CD14-positive monocyte (primary cell): ENCODE data around the gene RHOBTB1. TPM values are rescaled to one million over a fixed set of nuclear protein-coding genes. Genes with fewer than 3 reads are reported as not detected.

Source experiments
- DNase-seq, 3 donors: peaks; one replicate each; pipeline ENCODE4 v3.0.0-alpha.2; 2011 to 2022
- H2AFZ ChIP-seq: 2 replicates; pipeline ENCODE4 v1.6.0; 2012; ENCODE audit warnings: mild to moderate bottlenecking, low read depth, low read length, inconsistent platforms; ENCODE audit not compliant: insufficient read depth, poor library complexity, severe bottlenecking
- H3K27ac ChIP-seq, 2 donors: 1 replicate in 1 of 2; 2 replicates in 1 of 2; pipeline ENCODE4 v1.5.1; 2012 to 2013; ENCODE audit warnings: low read length in 2 of 2, control low read depth in 1 of 2, inconsistent platforms in 1 of 2, low read depth in 1 of 2, mild to moderate bottlenecking in 1 of 2
- H3K27me3 ChIP-seq, 2 donors: one replicate each; pipeline versions ENCODE4 v1.6.0 to v1.6.1; 2011 to 2013; ENCODE audit warnings: low read length in 2 of 2; ENCODE audit not compliant: control insufficient read depth in 2 of 2, insufficient read depth in 2 of 2
- H3K36me3 ChIP-seq, 2 donors: replicated peaks in 1 of 2; 1 replicate in 1 of 2; 2 replicates in 1 of 2; pipeline versions ENCODE4 v1.5.1 to v1.6.1; 2012 to 2013; ENCODE audit warnings: low read length in 2 of 2, control low read depth in 1 of 2, inconsistent platforms in 1 of 2, mild to moderate bottlenecking in 1 of 2; ENCODE audit not compliant: insufficient read depth in 2 of 2, control insufficient read depth in 1 of 2
- H3K4me1 ChIP-seq, 2 donors: 1 replicate in 1 of 2; 2 replicates in 1 of 2; pipeline versions ENCODE4 v1.5.1 to v1.6.1; 2012 to 2013; ENCODE audit warnings: low read length in 2 of 2, control low read depth in 1 of 2, inconsistent platforms in 1 of 2, mild to moderate bottlenecking in 1 of 2, moderate library complexity in 1 of 2; ENCODE audit not compliant: insufficient read depth in 2 of 2, control insufficient read depth in 1 of 2
- H3K4me2 ChIP-seq: replicated peaks from 2 replicates; pipeline ENCODE3; 2012; ENCODE audit warnings: low read length, moderate library complexity, mild to moderate bottlenecking; ENCODE audit not compliant: poor library complexity, severe bottlenecking; ENCODE audit errors: extremely low read depth
- H3K4me3 ChIP-seq, 3 experiments: fragments of 200-600 bp in 1 of 3; sonication (generic) in 1 of 3; replicated peaks in 1 of 3; 1 replicate in 2 of 3; 2 replicates in 1 of 3; pipeline ENCODE4 v1.5.1; 2011 to 2013; ENCODE audit warnings: low read length in 3 of 3, mild to moderate bottlenecking in 3 of 3, control low read depth in 2 of 3, low read depth in 2 of 3, inconsistent platforms in 1 of 3, moderate library complexity in 1 of 3
- H3K79me2 ChIP-seq: 2 replicates; pipeline ENCODE4 v1.6.0; 2012; ENCODE audit warnings: mild to moderate bottlenecking, control low read depth, inconsistent platforms, low read length, moderate library complexity; ENCODE audit not compliant: insufficient read depth
- H3K9ac ChIP-seq: 2 replicates; pipeline ENCODE4 v1.6.0; 2017; ENCODE audit warnings: low read length, mild to moderate bottlenecking; ENCODE audit not compliant: insufficient read depth, poor library complexity, severe bottlenecking
- H3K9me3 ChIP-seq, 2 donors: replicated peaks in 1 of 2; 1 replicate in 1 of 2; 2 replicates in 1 of 2; pipeline versions ENCODE4 v1.5.1 to v1.6.1; 2012 to 2013; ENCODE audit warnings: low read length in 2 of 2, control low read depth in 1 of 2; ENCODE audit not compliant: control insufficient read depth in 1 of 2, insufficient read depth in 1 of 2
- H4K20me1 ChIP-seq: 2 replicates; pipeline ENCODE4 v1.6.0; 2012; ENCODE audit warnings: mild to moderate bottlenecking, low read length, control low read depth, moderate library complexity; ENCODE audit not compliant: insufficient read depth
- H3K27ac Mint-ChIP-seq, 7 donors: one replicate each; pipeline ENCODE4 v1.8.0; 2020; ENCODE audit warnings: mild to moderate bottlenecking in 7 of 7, mixed read lengths in 7 of 7, moderate library complexity in 6 of 7, inconsistent platforms in 2 of 7
- H3K27me3 Mint-ChIP-seq, 3 donors: one replicate each; pipeline ENCODE4 v1.8.0; 2021 to 2022; ENCODE audit warnings: low read depth in 3 of 3, mild to moderate bottlenecking in 3 of 3, mixed read lengths in 3 of 3, moderate library complexity in 3 of 3, inconsistent platforms in 1 of 3
- H3K36me3 Mint-ChIP-seq, 2 donors: one replicate each; pipeline ENCODE4 v1.8.0; 2020; ENCODE audit warnings: mixed read lengths in 2 of 2, inconsistent platforms in 1 of 2, mild to moderate bottlenecking in 1 of 2
- H3K4me1 Mint-ChIP-seq: one replicate; pipeline ENCODE4 v1.8.0; 2020; ENCODE audit warnings: mild to moderate bottlenecking, mixed read lengths
- H3K4me3 Mint-ChIP-seq, 2 donors: one replicate each; pipeline ENCODE4 v1.8.0; 2020; ENCODE audit warnings: mild to moderate bottlenecking in 2 of 2, mixed read lengths in 2 of 2, moderate library complexity in 1 of 2
- H3K9me3 Mint-ChIP-seq, 7 donors: one replicate each; pipeline ENCODE4 v1.8.0; 2020 to 2022; ENCODE audit warnings: mixed read lengths in 7 of 7, mild to moderate bottlenecking in 6 of 7, moderate library complexity in 6 of 7, inconsistent platforms in 2 of 7
- CTCF ChIP-seq: fragments of 200-600 bp; IDR thresholded peaks from one replicate; pipeline ENCODE4 v1.8.0; 2022; ENCODE audit warnings: antibody characterized with exemption, mild to moderate bottlenecking
- WGBS: methylation state at CpG from one replicate; pipeline ENCODE4 v1.1.5; 2013; ENCODE audit warnings: missing lambda C conversion rate; ENCODE audit not compliant: insufficient coverage; 5-methylcytosine and 5-hydroxymethylcytosine counted together
- intact Hi-C, 2 donors: fragments of 100-400 bp; cut with micrococcal nuclease; formaldehyde crosslinking; loops; one replicate each; pipeline versions ENCODE4 v1.15.0 to v1.15.1; 2023
- polyA plus RNA-seq, 3 donors: library from polyadenylated mRNA; depleted of rRNA in 1 of 3; unstranded in 2 of 3; stranded (reverse) in 1 of 3; fragments of 300-500 nt in 2 of 3; fragments of >200 nt in 1 of 3; fragmentation: Illumina TruSeq in 2 of 3; gene quantifications; 1 replicate in 2 of 3; 2 replicates in 1 of 3; pipeline ENCODE4 v1.2.3, GENCODE V29; 2012 to 2021

The RHOBTB1 gene
- polyA plus RNA-seq, 3 donors = 0.41 to 0.96 (median 0.62) TPM

GRCh38 chr10:60877777-60878120, 66.2 kb downstream of the RHOBTB1 start:
- Mint-ChIP-seq H3K4me3 (no peak overlapping the region), H3K4me1 (peaks cover 7% of the 10 kb centered on the region), H3K27ac (no peak overlapping the region), H3K9me3 (no peaks in the 10 kb centered on the region), H3K36me3 (no peaks in the 10 kb centered on the region), H3K27me3 (no peaks in the 10 kb centered on the region)
- no peaks in the 10 kb centered on the region for H3K9me3 ChIP-seq
- no peak overlapping the region for H3K4me2 ChIP-seq
- H3K27me3 ChIP-seq = no peaks in the 10 kb centered on the region
- H3K27ac ChIP-seq = no peak overlapping the region
- no peak overlapping the region for H3K9ac ChIP-seq
- H3K4me1 ChIP-seq = no peaks in the 10 kb centered on the region
- no peak for DNase-seq
- no peaks in the 10 kb centered on the region for H4K20me1 ChIP-seq
- 92% methylated on average over 2 of the region's 2 CpGs for WGBS
- no peak overlapping the region for H3K4me3 ChIP-seq
- no peaks in the 10 kb centered on the region for H3K36me3 ChIP-seq
- no peak overlapping the region for H2AFZ ChIP-seq
- TF ChIP-seq CTCF = no peak
- intact Hi-C loops = no loop called here
- no peaks in the 10 kb centered on the region for H3K79me2 ChIP-seq

DNA sequence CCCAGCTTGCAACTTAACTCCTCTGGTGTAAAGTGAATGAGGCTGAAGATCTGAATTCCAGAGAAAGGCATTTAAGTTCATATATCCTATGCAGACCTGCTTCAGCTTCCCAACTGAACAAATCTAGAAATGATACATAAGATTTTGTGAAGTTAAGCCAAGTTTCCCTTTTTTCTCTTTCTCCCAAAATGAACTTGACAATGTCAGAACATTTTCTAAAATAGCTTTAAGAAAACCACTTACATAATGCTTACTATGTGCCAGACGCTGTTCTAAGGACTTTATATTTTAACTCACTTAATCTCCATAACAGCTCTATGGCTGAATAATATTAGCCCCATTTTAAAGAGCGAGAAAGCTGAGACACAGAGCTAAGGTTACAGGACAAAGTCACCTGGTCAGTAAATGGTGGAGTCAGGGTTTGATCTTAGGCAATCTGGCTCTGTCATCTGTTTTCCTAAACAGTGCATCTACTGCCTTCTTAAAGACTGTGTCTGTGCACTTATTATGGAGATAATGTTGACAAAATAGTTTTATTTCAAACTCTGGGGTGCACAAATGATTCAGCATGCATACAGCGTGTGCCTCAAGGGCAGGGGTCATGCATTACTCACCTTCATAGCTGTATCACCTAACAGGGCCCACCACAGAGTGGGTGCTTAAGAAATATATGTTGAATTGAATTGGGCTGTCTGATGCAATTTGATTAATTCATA, 66.8 kb downstream of the RHOBTB1 start:
- Mint-ChIP-seq H3K4me3 (no peak overlapping the region), H3K4me1 (peaks cover 7% of the 10 kb centered on the region), H3K27ac (no peak overlapping the region), H3K27me3 (no peaks in the 10 kb centered on the region), H3K36me3 (no peaks in the 10 kb centered on the region), H3K9me3 (no peaks in the 10 kb centered on the region)
- H3K4me3 ChIP-seq = no peak overlapping the region
- no peaks in the 10 kb centered on the region for H3K9me3 ChIP-seq
- H3K9ac ChIP-seq = no peak overlapping the region
- intact Hi-C loops = no loop called here
- no peaks in the 10 kb centered on the region for H3K4me1 ChIP-seq
- no peak overlapping the region for H2AFZ ChIP-seq
- H3K79me2 ChIP-seq = no peaks in the 10 kb centered on the region
- no peak for DNase-seq
- no peak overlapping the region for H3K27ac ChIP-seq
- H4K20me1 ChIP-seq = no peaks in the 10 kb centered on the region
- no peak for TF ChIP-seq CTCF
- no peaks in the 10 kb centered on the region for H3K36me3 ChIP-seq
- no CpG with 5 or more reads among the region's 3 CpGs for WGBS
- H3K27me3 ChIP-seq = no peaks in the 10 kb centered on the region
- H3K4me2 ChIP-seq = no peak overlapping the region
